CD4-positive, alpha-beta T cell treated with Interleukin-10 for 1 hour (primary cell): ENCODE results near the gene GRK3.
A peak's percentile ranks its signal among the peaks of the same experiment; 100 is the strongest.

Experiments used
- DNase-seq: peaks from one replicate; pipeline ENCODE4 v3.0.0-alpha.2; 2020

The GRK3 gene

DNA sequence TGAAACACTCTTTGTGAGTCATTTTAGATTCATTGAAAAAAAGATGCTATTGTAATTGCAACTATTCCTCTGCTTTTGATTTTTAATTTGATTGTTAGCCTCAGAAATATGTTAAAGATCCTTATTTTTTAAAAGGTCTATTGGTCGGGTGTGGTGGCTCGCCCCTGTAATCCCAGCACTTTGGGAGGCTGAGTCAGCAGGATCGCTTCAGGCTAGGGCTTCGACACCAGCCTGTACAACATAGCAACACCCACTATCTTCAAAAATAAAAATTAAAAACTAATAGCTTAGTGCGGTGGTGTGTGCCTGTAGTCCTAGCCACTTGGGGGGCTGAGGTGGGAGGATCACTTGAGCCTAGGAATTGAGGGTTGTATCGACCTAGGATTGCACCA, 105.6 kb downstream of the GRK3 start:
- no peak for DNase-seq

DNA sequence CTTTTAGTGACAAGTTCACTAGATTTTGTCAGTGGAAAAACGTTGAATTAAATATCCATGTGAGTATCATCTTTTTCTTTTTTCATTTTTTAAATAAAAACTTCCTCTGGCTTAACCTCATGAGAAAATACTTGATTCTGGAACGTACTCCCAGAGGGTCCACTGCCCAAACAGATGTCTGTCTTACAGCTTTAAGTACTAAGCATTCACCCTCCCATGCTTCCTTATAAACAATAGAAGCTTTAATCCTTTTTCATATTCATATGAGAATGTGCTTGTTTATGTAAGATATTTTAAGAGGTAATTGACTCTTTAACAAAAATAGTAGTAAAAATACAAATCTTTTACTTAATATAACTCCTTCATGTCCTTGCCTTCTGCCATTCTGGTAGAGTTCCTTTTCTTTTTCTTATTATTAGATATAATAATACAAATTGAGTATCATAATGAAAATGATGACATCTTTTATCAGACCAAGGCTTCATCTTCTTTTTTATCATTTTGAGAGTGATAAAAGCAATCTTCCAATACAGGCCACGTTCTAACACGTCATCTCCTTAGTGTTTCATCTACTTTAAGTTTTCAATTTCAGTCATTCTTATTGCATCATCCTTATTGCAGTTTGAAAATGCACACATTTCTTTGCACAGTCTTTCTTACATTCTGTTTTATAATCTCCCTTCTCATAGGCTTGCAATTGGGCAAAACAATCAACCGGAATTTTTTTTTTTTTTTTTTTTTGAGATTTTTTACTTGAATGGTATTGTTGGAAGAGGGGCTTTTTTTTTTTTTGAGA, 108.0 kb downstream of the GRK3 start:
- no peak for DNase-seq

DNA sequence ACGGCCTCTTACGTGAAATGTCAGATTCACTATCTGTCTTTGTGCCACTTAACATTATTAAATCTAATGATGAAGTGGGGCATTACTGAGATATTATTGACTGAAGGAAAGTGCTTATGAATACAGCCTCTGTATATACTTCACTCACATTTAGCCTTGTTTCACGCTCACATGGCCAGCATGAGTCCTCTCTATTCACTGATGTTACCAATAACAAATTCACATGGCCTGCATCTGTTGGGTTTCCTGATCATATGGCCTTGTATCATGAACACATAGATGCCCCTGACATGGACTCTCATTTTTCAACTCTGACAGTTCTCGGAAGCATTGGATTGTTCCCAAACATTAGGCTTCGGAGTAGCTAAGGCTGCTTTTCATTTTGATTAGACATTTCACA, 109.2 kb downstream of the GRK3 start:
- no peak for DNase-seq

DNA sequence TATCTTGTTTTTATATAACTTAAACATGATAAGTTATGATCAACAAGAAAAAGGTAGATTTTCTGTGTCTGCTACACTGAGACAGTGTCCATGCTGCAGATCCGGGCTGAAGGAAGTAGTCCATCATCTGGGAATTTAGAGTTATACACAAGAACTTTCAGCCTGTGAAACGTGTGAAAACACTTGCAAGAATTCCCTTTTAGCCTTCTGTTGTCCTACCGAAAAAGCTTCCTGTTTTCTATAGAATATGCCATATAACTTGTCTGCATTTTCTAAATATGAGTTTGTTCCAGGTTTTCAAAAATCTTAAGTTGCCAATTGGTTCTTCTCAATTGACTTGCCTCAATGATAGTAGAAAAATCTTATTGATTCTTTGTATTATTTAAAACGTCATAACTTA, 113.2 kb downstream of the GRK3 start:
- DNase-seq = no peak

DNA sequence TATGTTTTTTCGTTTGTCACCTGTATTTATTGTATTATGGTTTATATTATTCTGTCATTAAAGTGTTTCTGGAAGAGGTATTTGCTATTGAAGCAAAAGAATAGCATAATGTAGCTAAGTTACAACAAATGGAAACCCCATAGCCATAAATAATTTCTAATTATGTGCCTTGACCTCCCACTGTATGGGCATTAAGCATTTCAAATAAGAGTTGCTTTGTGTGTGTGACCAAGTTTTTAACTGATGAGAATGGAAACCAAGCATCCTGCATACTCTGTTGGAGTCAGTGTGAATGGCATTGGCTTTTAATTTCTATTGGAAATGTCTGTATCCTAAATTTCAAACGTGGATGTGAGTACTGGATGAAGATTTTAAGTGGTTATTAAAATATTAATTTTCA, 115.6 kb downstream of the GRK3 start:
- DNase-seq = no peak

DNA sequence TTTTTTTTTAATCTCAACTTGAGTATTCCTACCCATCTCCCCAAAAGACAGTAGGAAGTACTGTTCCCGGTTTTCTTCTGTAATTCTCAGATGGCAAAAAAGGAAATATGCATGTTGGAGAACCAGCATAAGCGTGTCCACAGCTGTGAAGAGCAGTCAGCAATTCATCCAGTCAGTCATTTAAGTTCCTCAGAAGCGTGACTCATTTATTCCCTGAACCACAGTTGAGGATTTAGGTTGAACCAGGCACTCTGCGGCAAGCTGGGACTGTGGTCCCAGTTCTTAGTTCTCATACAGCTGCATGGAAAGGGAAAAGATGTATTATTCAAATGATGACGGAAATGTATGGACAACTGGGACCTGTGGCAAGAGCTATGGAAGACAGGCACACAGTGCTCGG, 116.5 kb downstream of the GRK3 start:
- DNase-seq = no peak

- no peak for DNase-seq
Observed at GRCh38 chr22:25682109-25682508, 117.6 kb downstream of the GRK3 start.

DNA sequence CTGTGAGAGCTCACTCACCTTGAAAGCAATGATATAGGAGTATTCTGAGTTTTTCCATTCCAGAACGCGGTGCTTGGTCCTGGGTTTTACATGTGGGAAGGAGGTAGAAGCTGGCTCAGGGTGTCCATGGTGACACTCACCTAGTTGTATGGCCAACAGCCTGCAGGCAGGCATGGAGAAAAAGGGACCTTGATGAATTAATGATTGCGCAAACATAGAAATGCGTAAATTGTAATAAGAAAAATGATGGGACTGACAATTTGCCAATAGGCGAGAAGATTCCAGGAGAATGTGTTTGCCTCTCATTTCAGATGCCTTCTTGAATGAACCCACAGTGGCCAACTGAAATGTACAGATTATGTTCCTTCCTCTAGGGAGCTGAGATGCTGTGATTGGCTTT, 124.2 kb downstream of the GRK3 start:
- no peak for DNase-seq

DNA sequence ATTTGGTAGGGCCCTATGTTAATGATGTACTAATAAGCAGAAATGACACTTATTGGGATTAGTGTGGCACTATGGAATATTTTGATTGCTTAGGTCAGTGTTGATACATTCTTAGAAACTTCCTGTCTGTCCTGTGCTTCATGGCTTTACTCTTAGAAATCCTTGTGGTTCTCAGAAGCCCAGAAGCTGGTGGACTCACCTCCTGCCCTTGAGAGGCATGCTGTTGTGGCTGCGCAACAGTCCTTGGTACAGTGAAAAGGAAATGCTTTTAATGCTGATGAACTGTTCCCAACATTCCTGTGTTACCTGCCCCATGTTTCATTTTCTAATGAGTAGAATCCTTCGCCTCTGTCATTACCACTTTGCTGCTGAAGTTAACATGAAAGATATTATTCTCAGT, 125.2 kb downstream of the GRK3 start:
- no peak for DNase-seq

- no peak for DNase-seq
Observed at GRCh38 chr22:25690798-25691197, 126.3 kb downstream of the GRK3 start.

DNA sequence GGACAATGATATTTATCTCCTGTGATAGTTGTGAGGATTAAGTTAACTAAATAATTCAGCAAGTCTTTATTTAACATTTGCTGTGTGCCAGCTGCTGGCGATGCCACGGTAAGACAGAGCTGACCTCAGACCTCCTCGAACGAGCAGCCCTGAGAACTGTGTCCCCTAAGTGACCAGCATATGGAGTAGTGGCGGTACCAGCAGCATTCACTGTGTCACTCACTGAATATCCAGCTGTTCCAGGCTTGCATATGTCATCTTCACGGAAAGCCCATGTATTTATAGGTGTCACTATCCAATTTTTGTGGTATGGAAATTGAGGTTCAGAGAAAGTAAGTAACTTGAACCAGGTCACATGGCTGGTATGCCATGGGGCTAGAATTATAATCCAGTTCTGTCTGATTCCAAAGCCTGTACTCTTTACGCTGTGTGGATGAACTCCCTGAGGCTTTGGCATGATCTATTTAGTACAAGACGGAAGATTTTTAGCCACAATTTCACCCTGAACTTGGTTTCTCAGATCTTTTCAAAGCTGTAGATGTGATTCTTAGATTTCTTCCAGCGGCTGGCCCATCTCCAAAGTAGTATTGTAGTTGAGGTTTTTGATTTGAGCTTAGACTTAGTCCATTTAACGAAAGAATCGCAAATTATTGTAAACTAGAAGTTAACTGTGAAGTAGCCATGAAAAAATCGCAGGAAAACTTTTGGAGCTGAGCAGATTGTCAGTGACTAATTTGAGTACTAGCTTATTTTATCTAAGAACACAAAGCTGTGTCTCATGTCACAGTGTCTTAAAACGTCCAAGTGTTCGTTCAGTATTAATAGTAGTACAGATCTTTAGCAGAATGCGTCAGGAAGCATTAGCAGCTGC, 128.2 kb downstream of the GRK3 start:
- no peak for DNase-seq

GRCh38 chr22:25693268-25693565, 128.7 kb downstream of the GRK3 start:
- DNase-seq = no peak

DNA sequence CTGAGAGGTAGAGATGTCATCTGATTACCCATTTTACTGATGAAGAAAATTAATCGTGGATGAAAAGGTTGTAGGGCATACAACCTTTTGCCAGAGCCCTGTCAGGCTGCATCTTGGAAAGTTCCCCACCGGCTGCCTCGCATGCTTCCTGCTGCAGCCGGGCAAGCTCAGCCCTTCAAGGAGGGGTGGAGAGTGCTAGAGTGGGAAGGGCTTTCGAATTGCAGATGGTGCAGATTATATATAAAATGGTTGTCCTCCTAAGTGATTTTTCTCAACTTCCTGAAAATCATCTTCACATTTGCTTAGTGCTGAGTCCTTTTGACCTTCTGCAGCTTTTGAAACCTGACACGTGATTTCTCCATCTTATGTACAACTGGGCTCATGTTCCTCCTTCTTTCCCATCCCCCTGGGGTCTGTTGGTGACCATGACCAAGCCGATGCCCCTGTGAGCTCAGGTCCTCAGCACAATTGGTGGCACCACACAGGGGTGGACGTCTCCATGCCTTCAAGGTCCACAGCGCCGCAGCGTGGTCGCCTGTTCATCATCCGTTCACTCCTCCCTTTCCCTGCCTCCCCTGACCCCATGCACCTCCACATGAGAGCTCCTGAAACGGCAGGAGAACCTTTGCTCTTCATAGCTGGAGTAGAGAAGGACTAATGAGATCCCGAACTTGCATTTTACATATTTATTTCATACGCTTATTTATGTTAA, 129.9 kb downstream of the GRK3 start:
- no peak for DNase-seq

GRCh38 chr22:25695146-25695545, 130.7 kb downstream of the GRK3 start:
- no peak for DNase-seq

GRCh38 chr22:25696763-25697162, 132.3 kb downstream of the GRK3 start:
- no peak for DNase-seq

DNA sequence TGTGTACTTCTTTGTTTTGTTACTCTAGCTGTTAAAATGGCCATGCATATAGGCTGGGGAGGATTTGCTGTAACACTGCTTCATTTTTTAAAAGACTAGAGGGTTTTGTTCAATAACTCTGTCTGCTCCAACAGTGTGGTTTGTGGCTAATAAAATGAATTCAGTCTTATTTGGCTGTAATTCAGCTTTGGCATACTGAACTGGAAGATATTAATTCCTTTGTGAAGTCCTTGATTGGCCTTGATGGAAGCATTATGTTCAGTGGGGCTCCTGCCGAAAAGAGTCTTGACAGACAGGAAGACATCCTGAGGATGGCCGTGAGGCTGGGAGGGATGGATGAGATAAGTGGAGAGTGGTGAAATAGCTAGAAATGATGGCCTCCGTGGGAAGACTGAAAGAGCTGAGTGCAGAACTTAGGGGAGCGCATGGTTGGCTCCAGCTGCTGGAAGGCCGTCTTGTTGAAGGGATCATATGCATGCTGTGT, 132.7 kb downstream of the GRK3 start:
- DNase-seq = no peak

- no peak for DNase-seq
Observed at GRCh38 chr22:25697978-25698377, 133.5 kb downstream of the GRK3 start.

GRCh38 chr22:25698461-25698860, 134.0 kb downstream of the GRK3 start:
- no peak for DNase-seq

- no peak for DNase-seq
Observed at GRCh38 chr22:25698978-25699377, 134.5 kb downstream of the GRK3 start.

DNA sequence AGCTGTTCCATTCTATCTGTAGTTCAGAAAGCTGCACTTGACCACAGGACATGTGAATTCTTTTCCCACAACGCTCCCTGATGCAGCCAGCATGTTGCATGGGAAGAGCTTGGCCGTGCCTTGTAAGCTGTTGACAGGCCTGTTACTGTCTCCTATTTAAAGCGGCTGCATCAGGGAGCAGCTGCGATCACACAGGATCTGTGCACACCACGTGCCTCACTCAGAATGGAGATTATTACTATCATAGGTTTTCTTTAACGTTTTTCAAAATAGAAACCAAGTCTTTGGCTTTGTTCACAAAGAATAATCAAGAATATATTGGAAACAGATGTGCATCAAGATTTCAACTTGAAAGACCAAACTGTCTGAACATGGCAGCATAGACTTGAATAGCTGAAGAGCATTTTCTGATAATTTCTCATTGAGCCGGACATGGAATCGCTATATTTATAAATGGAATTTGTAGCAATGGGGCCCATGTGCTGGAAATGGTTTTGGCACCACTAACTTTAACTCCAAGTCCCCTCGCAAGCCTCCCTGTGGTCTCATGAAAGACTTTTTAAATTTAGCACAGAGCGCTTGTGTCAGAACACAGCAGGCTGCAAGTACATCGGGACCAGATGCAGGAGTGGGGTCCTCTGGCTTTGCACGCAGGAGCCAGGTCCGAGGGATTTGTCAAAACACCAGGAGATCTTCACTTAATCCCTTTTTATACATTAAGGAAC, 136.7 kb downstream of the GRK3 start:
- DNase-seq = no peak

DNA sequence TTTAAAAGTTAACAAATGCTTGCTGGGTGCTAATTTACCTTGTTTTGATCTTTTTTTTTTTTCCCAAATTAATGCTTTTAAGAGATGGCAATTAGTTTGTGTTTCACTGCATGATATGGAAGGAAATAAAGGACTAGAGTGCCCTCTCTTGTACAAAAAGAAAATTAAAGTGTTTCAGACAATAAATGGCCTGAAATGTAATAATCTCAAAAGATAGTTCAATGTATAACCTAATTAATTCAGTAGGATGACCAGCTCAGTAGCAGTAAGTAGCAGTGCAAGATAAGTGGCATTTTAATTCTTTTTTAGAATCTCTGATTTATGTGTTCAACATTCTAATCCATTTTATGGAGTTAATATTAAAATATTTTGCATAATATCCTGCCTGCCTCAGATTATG, 137.6 kb downstream of the GRK3 start:
- DNase-seq = peak; percentile 6

DNA sequence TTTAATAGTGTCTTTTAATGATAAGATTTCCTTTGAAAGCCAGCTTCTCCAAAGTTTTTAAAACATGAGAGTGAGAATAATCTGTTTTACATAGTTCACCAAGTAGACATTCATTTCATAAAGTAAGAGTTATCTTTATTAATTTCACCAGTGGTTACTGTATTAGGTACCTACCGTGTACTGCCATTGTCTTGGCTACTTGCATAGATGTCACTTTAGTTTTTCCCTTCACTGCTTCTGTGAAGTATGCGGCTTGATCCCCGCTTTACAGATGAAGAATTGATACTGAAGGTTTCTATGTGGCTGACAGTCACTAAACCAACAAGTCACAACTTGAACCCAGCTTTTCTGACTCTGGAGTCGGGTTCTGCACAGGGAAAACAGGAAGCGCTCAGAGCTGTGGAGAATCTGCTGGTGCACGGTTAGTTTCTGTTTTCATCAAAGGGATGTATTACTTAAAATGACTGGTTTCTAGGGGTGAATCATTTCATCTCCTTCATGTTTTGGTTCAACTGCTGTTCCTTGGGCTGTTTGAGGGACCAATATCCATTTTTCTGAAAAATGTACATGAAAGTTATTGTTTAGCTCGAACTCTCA, 138.2 kb downstream of the GRK3 start:
- DNase-seq = no peak

DNA sequence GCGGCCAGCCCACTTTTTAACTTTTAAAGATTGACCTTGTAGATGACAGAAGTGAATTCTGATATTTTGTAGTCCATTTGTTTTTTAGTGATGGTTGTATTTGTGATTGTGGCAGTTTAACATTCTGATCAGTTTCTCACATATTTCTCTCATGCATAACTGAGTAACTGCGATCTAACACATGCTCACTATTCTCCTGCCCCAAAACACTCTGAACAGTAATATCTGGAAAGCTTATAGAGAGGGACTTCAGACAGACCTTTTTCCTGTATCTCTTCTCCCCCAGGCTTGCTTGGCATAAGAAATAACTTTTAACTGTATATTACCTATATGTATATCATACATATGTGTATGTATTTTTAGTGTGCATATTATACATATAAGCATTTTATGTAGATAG, 140.2 kb downstream of the GRK3 start:
- DNase-seq = no peak
